CD4-positive, alpha-beta T cell treated with Interleukin-21 for 1 hour (primary cell): Measurements from ENCODE around the gene PTRHD1.
A peak's percentile ranks its signal among the peaks of the same experiment; 100 is the strongest.

Experiments used
- DNase-seq: peaks from one replicate; pipeline ENCODE4 v3.0.0-alpha.2; 2020

PTRHD1 gene

GRCh38 chr2:24749069-24749691 is 44.0 kb downstream of the PTRHD1 start:
- no peak for DNase-seq

GRCh38 chr2:24747299-24747698 is 45.9 kb downstream of the PTRHD1 start:
- no peak for DNase-seq

GRCh38 chr2:24745825-24746224 is 47.4 kb downstream of the PTRHD1 start:
- peak; percentile 4 for DNase-seq

GRCh38 chr2:24744356-24744755 is 48.8 kb downstream of the PTRHD1 start:
- no peak for DNase-seq

GRCh38 chr2:24743924-24744323 is 49.3 kb downstream of the PTRHD1 start:
- DNase-seq: peak; percentile 11

- DNase-seq: no peak
These were observed 50.5 kb downstream of the PTRHD1 start for GRCh38 chr2:24742730-24743129.

GRCh38 chr2:24740142-24740541 is 53.0 kb downstream of the PTRHD1 start:
- no peak for DNase-seq
